HEK293 (cell line): ENCODE results near the gene SLC2A2.

Source experiments
- HOXD13 ChIP-seq: sonication (generic); formaldehyde crosslinking; IDR thresholded peaks from 2 replicates; pipeline ENCODE4 v1.8.0; 2022; ENCODE audit warnings: missing genetic modification reagents, borderline replicate concordance
- PRDM1 ChIP-seq: fragments of 450-650 bp; formaldehyde crosslinking; IDR thresholded peaks from 2 replicates; pipeline ENCODE4; 2016; ENCODE audit warnings: missing biosample characterization, missing genetic modification characterization
- SP7 ChIP-seq: fragments of 450-650 bp; formaldehyde crosslinking; IDR thresholded peaks from 2 replicates; pipeline ENCODE4 v1.5.1; 2016; ENCODE audit warnings: missing biosample characterization, missing genetic modification characterization
- ZNF184 ChIP-seq: fragments of 450-650 bp; IDR thresholded peaks from 2 replicates; pipeline ENCODE4 v1.5.1; 2018; ENCODE audit warnings: missing biosample characterization, mild to moderate bottlenecking, missing genetic modification characterization
- ZNF274 ChIP-seq, 2 experiments: fragments of 200-500 bp in 1 of 2; fragments of 450-650 bp in 1 of 2; sonication (Bioruptor generic) in 1 of 2; formaldehyde crosslinking in 1 of 2; IDR thresholded peaks; 2 replicates each; pipeline versions ENCODE4 v1.5.1 to v1.6.1; 2014 to 2016; ENCODE audit warnings: borderline replicate concordance in 1 of 2, inconsistent platforms in 1 of 2, low read length in 1 of 2, missing biosample characterization in 1 of 2, missing genetic modification characterization in 1 of 2
- ZNF354C ChIP-seq: fragments of 450-650 bp; formaldehyde crosslinking; IDR thresholded peaks from 2 replicates; pipeline ENCODE4 v1.5.1; 2016; ENCODE audit warnings: missing biosample characterization, missing genetic modification characterization, low read depth, borderline replicate concordance
- ZNF366 ChIP-seq: fragments of 450-650 bp; formaldehyde crosslinking; conservative IDR thresholded peaks from 2 replicates; pipeline ENCODE4 v1.5.1; 2016; ENCODE audit warnings: missing biosample characterization, missing genetic modification characterization
- ZNF398 ChIP-seq: fragments of 450-650 bp; formaldehyde crosslinking; IDR thresholded peaks from 2 replicates; pipeline ENCODE4 v1.5.1; 2017; ENCODE audit warnings: missing biosample characterization, missing genetic modification characterization
- ZNF426 ChIP-seq: fragments of 450-650 bp; formaldehyde crosslinking; IDR thresholded peaks from 2 replicates; pipeline ENCODE4 v1.5.1; 2017; ENCODE audit warnings: missing biosample characterization, missing genetic modification characterization, mild to moderate bottlenecking, inconsistent platforms, moderate library complexity
- ZNF514 ChIP-seq: fragments of 450-650 bp; formaldehyde crosslinking; IDR thresholded peaks from 2 replicates; pipeline ENCODE4 v1.5.1; 2016; ENCODE audit warnings: missing biosample characterization, missing genetic modification characterization
- ZNF571 ChIP-seq: fragments of 450-650 bp; formaldehyde crosslinking; IDR thresholded peaks from 2 replicates; pipeline ENCODE4 v1.5.0; 2017; ENCODE audit warnings: missing biosample characterization, missing genetic modification characterization
- ZNF664 ChIP-seq: fragments of 450-650 bp; formaldehyde crosslinking; IDR thresholded peaks from 2 replicates; pipeline ENCODE4 v1.5.1; 2016; ENCODE audit warnings: missing biosample characterization, missing genetic modification characterization
- ZNF677 ChIP-seq: fragments of 450-650 bp; IDR thresholded peaks from 2 replicates; pipeline ENCODE4 v1.5.0; 2018; ENCODE audit warnings: missing biosample characterization, mild to moderate bottlenecking, missing genetic modification characterization, moderate library complexity
- ZNF777 ChIP-seq: fragments of 450-650 bp; formaldehyde crosslinking; IDR thresholded peaks from 2 replicates; pipeline ENCODE4 v1.5.1; 2017; ENCODE audit warnings: missing biosample characterization, missing genetic modification characterization, borderline replicate concordance
- ZNF792 ChIP-seq: fragments of 450-650 bp; formaldehyde crosslinking; IDR thresholded peaks from 2 replicates; pipeline ENCODE4 v1.5.1; 2016; ENCODE audit warnings: missing biosample characterization, missing genetic modification characterization
- ZNF843 ChIP-seq: fragments of 450-650 bp; formaldehyde crosslinking; IDR thresholded peaks from 2 replicates; pipeline ENCODE4 v1.5.1; 2016; ENCODE audit warnings: missing biosample characterization, missing genetic modification characterization
- TF ChIP-seq, protein P1 (sequence below): fragments of 450-650 bp; formaldehyde crosslinking; IDR thresholded peaks from 2 replicates; pipeline ENCODE4 v1.5.1; 2016; ENCODE audit warnings: missing biosample characterization, missing genetic modification characterization
- TF ChIP-seq, protein P2 (sequence below): fragments of 450-650 bp; formaldehyde crosslinking; IDR thresholded peaks from 2 replicates; pipeline ENCODE4 v1.5.1; 2016; ENCODE audit warnings: missing biosample characterization, missing genetic modification characterization
- TF ChIP-seq, protein P3 (sequence below): fragments of 450-650 bp; formaldehyde crosslinking; IDR thresholded peaks from 2 replicates; pipeline ENCODE4 v1.5.1; 2016; ENCODE audit warnings: missing biosample characterization, missing genetic modification characterization
- TF ChIP-seq, protein P4 (sequence below): fragments of 450-650 bp; formaldehyde crosslinking; IDR thresholded peaks from 2 replicates; pipeline ENCODE4 v1.5.1; 2016; ENCODE audit warnings: missing biosample characterization, missing genetic modification characterization
- TF ChIP-seq, protein P5 (sequence below): fragments of 450-650 bp; formaldehyde crosslinking; conservative IDR thresholded peaks from 2 replicates; pipeline ENCODE4 v1.5.1; 2016; ENCODE audit warnings: low read depth, missing biosample characterization, missing genetic modification characterization
- TF ChIP-seq, protein P6 (sequence below): fragments of 450-650 bp; formaldehyde crosslinking; IDR thresholded peaks from 2 replicates; pipeline ENCODE4 v1.5.1; 2016; ENCODE audit warnings: missing biosample characterization, missing genetic modification characterization
- TF ChIP-seq, protein P7 (sequence below): fragments of 450-650 bp; formaldehyde crosslinking; optimal IDR thresholded peaks from 2 replicates; pipeline ENCODE3; 2016; ENCODE audit warnings: missing biosample characterization, mild to moderate bottlenecking, missing genetic modification characterization

The SLC2A2 gene

GRCh38 chr3:170999737-171000242 lies 26.7 kb downstream of the SLC2A2 start (continued):
- TF ChIP-seq ZNF398 (tag by site-specific recombination) (peak; percentile 83), ZNF777 (tag by site-specific recombination) (no peak), ZNF274 (IDR thresholded peaks at IDR 0.05; ENCODE audit: low read length) (no peak), ZNF274 (tag by site-specific recombination; IDR thresholded peaks at IDR 0.05; ENCODE audit: borderline replicate concordance) (no peak), ZNF677 (no peak), ZNF664 (tag by site-specific recombination) (no peak), PRDM1 (tag by site-specific recombination) (no peak), HOXD13 (CRISPR knock-in tag) (no peak), ZNF792 (tag by site-specific recombination) (no peak), ZNF426 (tag by site-specific recombination) (no peak), SP7 (tag by site-specific recombination) (0 out of 2 replicates have a peak, but pooled peaks have one; percentile 31), ZNF354C (no peak), ZNF366 (tag by site-specific recombination) (peak; percentile 53), ZNF514 (tag by site-specific recombination) (no peak), ZNF843 (tag by site-specific recombination) (no peak), ZNF184 (tag by site-specific recombination) (0 out of 2 replicates have a peak, but pooled peaks have one; percentile 13), ZNF571 (tag by site-specific recombination) (no peak)
- TF ChIP-seq, protein P1, sequence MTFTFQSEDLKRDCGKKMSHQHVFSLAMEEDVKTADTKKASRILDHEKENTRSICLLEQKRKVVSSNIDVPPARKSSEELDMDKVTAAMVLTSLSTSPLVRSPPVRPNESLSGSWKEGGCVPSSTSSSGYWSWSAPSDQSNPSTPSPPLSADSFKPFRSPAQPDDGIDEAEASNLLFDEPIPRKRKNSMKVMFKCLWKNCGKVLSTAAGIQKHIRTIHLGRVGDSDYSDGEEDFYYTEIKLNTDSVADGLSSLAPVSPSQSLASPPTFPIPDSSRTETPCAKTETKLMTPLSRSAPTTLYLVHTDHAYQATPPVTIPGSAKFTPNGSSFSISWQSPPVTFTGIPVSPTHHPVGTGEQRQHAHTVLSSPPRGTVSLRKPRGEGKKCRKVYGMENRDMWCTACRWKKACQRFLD (tag by site-specific recombination), result no peak
- TF ChIP-seq, protein P2, sequence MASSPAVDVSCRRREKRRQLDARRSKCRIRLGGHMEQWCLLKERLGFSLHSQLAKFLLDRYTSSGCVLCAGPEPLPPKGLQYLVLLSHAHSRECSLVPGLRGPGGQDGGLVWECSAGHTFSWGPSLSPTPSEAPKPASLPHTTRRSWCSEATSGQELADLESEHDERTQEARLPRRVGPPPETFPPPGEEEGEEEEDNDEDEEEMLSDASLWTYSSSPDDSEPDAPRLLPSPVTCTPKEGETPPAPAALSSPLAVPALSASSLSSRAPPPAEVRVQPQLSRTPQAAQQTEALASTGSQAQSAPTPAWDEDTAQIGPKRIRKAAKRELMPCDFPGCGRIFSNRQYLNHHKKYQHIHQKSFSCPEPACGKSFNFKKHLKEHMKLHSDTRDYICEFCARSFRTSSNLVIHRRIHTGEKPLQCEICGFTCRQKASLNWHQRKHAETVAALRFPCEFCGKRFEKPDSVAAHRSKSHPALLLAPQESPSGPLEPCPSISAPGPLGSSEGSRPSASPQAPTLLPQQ (tag by site-specific recombination), result 0 out of 2 replicates have a peak, but pooled peaks have one; percentile 20
- TF ChIP-seq, protein P3, sequence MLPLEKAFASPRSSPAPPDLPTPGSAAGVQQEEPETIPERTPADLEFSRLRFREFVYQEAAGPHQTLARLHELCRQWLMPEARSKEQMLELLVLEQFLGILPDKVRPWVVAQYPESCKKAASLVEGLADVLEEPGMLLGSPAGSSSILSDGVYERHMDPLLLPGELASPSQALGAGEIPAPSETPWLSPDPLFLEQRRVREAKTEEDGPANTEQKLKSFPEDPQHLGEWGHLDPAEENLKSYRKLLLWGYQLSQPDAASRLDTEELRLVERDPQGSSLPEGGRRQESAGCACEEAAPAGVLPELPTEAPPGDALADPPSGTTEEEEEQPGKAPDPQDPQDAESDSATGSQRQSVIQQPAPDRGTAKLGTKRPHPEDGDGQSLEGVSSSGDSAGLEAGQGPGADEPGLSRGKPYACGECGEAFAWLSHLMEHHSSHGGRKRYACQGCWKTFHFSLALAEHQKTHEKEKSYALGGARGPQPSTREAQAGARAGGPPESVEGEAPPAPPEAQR (tag by site-specific recombination), result no peak
- TF ChIP-seq, protein P4, sequence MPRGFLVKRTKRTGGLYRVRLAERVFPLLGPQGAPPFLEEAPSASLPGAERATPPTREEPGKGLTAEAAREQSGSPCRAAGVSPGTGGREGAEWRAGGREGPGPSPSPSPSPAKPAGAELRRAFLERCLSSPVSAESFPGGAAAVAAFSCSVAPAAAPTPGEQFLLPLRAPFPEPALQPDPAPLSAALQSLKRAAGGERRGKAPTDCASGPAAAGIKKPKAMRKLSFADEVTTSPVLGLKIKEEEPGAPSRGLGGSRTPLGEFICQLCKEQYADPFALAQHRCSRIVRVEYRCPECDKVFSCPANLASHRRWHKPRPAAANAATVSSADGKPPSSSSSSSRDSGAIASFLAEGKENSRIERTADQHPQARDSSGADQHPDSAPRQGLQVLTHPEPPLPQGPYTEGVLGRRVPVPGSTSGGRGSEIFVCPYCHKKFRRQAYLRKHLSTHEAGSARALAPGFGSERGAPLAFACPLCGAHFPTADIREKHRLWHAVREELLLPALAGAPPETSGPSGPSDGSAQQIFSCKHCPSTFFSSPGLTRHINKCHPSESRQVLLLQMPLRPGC, result 0 out of 2 replicates have a peak, but pooled peaks have one; percentile 36
- TF ChIP-seq, protein P5, sequence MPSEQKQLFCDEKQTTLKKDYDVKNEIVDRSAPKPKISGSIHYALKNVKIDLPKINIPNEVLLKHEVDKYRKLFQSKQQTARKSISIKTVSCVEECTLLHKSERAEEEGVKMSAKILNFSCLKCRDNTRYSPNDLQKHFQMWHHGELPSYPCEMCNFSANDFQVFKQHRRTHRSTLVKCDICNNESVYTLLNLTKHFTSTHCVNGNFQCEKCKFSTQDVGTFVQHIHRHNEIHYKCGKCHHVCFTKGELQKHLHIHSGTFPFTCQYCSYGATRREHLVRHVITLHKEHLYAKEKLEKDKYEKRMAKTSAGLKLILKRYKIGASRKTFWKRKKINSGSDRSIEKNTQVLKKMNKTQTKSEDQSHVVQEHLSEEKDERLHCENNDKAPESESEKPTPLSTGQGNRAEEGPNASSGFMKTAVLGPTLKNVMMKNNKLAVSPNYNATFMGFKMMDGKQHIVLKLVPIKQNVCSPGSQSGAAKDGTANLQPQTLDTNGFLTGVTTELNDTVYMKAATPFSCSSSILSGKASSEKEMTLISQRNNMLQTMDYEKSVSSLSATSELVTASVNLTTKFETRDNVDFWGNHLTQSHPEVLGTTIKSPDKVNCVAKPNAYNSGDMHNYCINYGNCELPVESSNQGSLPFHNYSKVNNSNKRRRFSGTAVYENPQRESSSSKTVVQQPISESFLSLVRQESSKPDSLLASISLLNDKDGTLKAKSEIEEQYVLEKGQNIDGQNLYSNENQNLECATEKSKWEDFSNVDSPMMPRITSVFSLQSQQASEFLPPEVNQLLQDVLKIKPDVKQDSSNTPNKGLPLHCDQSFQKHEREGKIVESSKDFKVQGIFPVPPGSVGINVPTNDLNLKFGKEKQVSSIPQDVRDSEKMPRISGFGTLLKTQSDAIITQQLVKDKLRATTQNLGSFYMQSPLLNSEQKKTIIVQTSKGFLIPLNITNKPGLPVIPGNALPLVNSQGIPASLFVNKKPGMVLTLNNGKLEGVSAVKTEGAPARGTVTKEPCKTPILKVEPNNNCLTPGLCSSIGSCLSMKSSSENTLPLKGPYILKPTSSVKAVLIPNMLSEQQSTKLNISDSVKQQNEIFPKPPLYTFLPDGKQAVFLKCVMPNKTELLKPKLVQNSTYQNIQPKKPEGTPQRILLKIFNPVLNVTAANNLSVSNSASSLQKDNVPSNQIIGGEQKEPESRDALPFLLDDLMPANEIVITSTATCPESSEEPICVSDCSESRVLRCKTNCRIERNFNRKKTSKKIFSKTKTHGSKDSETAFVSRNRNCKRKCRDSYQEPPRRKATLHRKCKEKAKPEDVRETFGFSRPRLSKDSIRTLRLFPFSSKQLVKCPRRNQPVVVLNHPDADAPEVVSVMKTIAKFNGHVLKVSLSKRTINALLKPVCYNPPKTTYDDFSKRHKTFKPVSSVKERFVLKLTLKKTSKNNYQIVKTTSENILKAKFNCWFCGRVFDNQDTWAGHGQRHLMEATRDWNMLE (tag by site-specific recombination), result no peak; the same call in 1 of the 2 replicates
- TF ChIP-seq, protein P6, sequence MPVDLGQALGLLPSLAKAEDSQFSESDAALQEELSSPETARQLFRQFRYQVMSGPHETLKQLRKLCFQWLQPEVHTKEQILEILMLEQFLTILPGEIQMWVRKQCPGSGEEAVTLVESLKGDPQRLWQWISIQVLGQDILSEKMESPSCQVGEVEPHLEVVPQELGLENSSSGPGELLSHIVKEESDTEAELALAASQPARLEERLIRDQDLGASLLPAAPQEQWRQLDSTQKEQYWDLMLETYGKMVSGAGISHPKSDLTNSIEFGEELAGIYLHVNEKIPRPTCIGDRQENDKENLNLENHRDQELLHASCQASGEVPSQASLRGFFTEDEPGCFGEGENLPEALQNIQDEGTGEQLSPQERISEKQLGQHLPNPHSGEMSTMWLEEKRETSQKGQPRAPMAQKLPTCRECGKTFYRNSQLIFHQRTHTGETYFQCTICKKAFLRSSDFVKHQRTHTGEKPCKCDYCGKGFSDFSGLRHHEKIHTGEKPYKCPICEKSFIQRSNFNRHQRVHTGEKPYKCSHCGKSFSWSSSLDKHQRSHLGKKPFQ (tag by site-specific recombination), result no peak
- TF ChIP-seq, protein P7, sequence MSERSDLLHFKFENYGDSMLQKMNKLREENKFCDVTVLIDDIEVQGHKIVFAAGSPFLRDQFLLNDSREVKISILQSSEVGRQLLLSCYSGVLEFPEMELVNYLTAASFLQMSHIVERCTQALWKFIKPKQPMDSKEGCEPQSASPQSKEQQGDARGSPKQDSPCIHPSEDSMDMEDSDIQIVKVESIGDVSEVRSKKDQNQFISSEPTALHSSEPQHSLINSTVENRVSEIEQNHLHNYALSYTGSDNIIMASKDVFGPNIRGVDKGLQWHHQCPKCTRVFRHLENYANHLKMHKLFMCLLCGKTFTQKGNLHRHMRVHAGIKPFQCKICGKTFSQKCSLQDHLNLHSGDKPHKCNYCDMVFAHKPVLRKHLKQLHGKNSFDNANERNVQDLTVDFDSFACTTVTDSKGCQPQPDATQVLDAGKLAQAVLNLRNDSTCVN (tag by site-specific recombination), result no peak
